HG03097 (cell line): ENCODE measurements around the gene EPHB4.
"Not testable (repeated sequence)": the region's sequence is repeated elsewhere in the genome, so short reads cannot be mapped to it uniquely, and the experiment has no call there.

Experiments used
- ATAC-seq: cut with Tn5 transposase; IDR thresholded peaks from one replicate; pipeline ENCODE4 v1.9.1; 2021; ENCODE audit not compliant: unreplicated experiment, low FRiP score

The EPHB4 gene

DNA sequence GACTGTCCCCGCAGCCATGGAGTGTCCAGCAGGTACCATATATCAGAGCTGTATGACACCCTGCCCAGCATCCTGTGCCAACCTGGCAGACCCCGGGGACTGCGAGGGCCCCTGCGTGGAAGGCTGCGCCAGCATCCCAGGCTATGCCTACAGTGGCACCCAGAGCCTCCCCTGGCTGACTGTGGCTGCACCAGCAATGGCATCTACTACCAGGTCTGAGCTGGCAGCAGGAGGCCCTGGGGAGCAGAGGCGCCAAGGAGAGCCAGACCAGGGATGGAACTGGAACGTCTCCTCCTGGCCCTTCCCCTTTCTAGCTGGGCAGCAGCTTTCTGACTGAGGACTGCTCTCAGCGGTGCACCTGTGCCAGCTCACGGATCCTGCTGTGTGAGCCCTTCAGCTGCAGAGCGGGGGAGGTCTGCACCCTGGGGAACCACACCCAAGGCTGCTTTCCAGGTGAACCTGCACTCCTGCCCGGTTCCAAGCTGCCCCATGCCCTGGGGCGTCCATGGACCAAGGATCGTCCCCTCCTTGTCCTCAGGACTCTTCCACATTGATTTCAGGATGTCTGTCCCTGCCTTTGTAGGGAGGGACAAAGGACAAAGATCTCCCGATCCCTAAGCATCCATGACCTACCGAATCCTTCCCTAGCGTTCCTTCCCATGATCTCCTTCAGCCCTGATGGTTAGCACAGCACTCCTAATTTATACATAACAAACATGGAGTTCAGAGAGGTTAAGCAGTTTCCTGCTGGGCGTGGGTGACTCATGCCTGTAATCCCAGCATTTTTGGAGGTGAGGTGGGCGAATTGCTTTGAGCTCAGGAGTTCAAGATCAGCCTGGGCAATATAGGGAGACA, 33.3 kb downstream of the EPHB4 start:
- no peak for ATAC-seq

DNA sequence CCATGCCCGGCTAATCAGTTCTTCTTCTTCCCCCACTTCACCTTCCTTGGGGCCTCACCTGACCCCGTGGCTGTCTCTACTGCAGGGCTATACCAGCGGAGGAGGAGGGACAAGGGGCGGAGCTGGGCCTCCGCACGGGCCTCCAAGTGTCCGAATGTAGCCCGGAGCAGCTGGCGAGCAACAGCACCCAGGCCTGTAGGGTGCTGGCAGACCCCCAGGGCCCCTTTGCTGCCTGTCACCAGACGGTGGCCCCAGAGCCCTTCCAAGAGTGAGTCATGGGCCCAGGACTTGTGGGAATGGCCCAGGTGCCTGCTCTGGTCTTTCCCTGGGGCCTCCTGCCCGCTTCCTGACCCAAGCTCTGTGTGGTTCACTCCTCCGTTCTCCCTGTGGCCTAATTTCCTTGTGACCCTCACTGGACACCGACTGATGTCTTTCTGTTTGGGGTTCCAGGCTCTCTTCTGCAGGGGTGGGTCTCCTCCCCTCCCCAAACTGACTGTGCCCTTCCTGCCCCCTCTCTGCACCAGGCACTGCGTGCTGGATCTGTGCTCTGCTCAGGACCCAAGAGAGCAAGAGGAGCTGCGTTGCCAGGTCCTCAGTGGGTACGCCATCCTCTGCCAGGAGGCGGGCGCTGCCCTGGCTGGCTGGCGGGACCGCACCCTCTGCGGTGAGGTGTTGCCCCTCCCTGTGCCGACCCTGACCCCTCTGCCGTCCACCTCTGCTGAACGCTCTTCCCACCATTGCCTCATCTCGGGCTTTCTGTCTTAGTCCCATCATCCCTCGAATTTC, 35.2 kb downstream of the EPHB4 start:
- ATAC-seq: no peak

DNA sequence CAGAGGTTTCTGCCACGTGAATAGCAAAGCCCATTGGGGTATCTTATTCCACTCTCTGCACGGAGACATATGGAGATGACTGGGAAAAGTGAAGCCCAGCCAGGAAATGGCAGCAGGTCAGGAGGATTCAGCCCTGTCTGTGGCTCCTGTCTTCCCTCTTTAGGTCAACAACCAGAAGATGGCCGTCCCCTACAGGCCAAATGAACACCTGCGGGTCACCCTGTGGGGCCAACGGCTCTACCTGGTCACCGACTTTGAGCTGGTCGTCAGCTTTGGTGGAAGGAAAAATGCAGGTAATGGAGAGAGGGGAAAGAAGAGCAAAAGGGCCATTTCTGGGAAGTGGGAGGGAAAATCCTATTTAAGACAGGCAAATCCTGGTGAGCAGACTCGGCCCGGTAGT, 38.3 kb downstream of the EPHB4 start:
- no peak for ATAC-seq

DNA sequence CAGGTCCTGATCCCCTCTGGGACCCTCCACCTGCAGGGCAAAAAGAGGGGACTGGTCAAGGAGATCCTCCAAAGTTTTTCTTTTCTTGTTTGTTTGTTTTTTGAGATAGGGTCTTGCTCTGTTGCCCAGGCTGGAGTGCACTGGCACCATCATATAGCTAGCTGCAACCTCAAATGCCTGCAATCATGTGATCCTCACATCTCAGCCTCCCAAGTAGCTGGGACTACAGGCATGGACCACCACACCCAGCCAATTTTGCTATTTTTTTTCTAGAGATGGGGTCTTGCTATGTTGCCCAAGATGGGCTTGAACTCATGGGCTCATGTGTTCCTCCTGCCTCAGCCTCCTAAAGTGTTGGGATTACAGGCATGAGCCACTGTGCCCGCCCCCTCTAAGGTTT, 41.0 kb downstream of the EPHB4 start:
- no peak for ATAC-seq

DNA sequence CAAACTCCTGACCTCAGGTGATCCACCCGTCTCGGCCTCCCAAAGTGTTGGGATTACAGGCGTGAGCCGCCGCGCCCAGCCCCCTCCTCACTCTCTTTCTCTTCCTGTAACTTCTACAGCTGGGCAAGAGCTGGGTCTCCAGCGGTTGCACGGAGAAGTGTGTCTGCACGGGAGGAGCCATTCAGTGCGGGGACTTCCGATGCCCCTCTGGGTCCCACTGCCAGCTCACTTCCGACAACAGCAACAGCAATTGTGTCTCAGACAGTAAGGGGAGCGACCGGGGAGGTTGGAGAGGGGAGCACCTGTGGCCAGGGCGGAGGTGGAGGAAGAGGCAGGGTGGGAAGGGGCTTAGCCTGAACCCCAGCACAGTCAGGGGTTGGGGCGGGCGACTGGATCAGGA, 41.4 kb downstream of the EPHB4 start:
- ATAC-seq: no peak

DNA sequence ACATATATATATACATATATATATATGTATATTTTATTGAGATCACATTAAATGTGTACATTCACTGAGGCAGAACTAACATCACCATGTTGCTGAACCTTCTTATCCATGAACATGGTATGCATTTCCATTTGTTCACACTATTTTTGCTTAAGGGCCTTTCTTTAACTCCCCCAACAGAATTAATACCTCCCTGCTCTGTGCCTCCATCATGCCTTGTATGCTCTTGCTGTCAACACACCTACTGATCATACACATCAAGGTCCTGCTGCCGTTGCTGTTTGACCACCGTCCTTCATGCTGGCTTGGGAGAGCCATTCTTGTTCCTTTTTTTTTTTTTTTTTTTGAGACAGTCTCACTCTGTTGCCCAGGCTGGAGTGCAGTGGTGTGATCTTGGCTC, 43.5 kb downstream of the EPHB4 start:
- no peak for ATAC-seq

DNA sequence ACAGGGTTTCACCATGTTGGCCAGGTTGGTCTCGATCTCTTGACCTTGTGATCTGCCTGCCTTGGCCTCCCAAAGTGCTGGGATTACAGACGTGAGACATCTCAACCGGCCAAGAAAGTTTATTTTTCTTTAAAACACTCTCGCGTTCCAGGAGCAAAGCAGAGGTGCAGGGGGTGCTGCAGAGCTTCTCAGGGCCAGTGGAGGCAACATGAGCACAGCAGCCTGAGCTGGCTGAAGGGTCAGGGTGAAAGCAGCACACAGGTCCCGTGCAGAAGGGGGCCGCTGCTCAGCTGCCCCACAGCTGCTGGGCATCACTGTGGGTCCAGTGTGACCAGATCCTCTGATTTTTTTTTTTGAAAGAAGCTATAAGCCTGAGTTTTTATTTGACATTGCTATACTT, 46.1 kb downstream of the EPHB4 start:
- ATAC-seq: no peak

DNA sequence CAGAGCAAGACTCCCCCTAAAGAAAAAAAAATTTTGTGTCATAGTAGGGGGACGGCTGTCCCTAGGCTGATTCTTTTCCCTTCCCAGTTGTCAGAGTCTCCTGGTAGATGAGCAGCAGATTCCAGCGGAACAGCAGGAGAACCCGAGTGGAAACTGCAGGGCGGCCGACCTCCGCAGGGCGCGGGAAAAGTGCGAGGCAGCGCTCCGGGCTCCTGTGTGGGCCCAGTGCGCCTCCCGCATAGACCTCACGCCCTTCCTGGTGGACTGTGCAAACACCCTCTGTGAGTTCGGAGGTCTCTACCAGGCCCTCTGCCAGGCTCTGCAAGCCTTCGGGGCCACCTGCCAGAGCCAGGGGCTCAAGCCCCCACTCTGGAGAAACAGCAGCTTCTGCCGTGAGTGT, 48.0 kb downstream of the EPHB4 start:
- ATAC-seq: no peak

DNA sequence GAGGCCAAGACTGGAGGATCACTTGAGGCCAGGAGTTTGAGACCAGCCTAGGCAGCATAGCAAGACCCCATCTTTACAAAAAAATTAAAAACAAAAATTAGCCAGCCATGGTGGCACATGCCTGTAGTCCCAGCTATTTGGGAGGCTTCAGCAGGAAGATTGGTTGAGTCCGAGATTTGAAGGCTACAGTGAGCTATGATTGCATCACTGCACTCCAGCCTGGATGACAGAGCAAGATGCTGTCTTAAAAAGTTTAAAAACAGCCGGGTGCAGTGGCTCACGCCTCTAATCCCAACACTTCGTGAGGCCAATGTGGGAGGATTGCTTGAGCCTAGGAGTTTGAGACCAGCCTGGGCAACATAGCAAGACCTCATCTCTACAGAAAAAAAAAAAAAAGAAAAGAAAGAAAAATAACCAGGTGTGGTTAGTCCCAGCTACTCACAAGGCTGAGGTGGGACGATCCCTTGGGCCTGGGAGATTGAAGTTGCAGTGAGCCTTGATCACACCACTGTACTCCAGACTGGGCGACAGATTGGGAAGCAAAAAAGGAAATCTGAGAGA, 49.2 kb downstream of the EPHB4 start:
- no peak for ATAC-seq

DNA sequence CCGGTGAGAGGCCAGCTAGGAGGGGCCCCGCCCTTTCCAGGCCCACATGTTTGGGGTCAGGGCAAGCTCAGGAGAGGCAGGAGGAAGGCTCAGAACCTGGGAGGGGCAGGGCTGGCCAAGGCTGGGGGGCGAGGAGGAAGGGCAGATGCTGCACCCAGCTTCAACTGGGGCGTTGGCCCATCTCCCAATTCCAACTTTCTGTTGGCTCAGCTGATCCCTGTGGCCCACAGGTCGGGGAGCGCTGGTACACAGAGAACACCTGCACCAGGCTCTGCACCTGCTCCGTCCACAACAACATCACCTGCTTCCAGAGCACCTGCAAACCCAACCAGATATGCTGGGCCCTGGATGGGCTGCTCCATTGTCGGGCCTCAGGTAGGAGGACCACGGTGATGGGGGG, 53.8 kb downstream of the EPHB4 start:
- no peak for ATAC-seq

DNA sequence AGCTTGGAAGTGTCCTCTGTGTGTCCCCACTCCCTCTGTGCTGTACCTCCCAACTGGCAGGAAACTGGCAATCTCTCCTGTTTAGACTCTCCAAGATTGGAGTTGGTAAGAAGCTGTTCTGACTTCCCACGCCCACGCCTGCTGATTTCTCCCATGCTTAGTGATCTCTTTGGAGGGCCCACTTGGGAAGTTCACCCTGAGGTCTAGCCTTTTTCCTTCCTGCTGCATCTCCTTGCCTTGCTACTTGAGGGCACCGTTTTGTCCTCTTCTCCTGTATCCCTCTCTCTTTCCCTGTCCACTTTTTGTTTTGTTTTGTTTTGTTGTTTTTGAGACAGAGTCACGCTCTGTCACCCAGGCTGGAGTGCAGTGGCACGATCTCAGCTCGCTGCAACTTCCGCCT, 58.5 kb downstream of the EPHB4 start:
- ATAC-seq: no peak

DNA sequence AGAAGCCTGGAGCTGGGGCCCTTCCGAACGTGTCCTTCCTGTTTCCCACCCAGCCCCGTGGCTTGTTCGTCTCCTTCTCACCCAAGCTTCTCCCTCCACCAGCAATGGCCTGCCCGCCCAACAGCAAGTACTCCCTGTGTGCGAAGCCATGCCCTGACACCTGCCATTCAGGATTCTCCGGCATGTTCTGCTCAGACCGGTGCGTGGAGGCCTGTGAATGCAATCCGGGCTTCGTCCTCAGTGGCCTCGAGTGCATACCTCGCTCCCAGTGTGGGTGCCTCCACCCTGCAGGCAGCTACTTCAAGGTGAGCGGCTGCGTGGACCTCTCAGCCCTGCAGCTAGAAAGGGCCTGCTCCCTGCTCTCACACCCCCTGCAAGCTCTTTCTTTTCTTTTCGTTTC, 62.1 kb downstream of the EPHB4 start:
- no peak for ATAC-seq

DNA sequence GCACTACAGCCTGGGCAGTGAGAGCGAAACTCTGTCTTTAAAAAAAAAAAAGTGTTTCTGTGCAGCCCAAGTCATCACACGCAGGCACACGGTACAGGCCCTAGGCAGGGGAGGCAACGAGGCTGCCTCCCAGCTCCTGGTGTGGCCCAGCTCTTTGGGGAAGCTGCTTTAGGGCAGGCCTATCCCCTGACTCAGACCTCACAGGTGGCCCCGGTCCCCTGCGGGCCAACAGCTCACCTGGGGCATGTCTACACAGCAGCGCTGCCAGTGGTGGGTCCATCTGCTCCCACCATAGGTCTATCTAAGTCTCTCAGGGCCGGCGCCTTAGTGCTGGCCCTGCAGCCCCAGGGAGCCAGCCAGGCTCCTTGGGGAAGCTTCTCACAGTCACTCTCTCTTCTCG, 62.5 kb downstream of the EPHB4 start:
- no peak for ATAC-seq

DNA sequence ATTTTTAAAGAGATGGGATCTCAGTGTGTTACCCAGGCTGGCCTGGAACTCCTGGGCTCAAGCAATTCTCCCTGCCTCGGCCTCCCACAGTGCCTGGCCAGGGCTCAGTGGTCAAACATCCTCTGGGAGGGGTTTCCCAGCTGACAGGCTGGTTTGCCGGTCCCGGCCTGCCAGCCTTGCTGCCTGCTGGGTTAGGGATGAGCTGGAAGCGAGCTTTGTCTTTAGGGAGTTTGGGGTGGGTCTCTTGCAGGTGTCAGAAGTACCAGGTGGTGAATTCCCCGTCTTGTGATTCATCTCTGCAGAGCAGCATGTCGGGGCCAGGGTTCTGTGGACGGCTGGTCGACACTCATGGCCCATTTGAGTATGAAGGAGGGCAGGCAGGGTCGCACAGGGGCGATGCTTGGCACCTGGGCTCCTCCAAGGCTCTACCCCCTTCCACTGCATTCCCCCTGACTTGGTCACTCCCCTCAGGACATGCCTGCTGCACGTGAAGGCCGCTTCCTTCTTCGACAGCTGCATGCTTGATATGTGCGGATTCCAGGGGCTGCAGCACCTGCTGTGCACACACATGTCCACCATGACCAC, 63.7 kb downstream of the EPHB4 start:
- ATAC-seq: no peak

DNA sequence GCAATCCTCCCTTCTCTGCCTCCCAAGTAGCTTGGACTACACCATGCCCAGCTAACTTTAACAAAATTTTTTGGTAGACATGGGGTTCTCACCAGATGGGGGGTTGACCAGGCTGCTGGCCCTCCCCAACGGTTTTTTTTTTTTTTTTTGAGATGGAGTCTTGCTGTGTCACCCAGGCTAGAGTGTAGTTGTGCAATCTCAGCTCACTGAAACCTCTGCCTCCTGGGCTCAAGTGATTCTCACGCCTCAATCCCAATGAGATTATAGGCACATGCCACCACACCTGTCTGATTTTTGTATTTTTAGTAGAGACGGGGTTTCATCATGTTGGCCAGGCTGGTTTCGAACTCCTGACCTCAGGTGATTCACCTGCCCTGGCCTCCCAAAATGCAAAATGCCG, 64.5 kb downstream of the EPHB4 start:
- ATAC-seq: not testable (repeated sequence)

DNA sequence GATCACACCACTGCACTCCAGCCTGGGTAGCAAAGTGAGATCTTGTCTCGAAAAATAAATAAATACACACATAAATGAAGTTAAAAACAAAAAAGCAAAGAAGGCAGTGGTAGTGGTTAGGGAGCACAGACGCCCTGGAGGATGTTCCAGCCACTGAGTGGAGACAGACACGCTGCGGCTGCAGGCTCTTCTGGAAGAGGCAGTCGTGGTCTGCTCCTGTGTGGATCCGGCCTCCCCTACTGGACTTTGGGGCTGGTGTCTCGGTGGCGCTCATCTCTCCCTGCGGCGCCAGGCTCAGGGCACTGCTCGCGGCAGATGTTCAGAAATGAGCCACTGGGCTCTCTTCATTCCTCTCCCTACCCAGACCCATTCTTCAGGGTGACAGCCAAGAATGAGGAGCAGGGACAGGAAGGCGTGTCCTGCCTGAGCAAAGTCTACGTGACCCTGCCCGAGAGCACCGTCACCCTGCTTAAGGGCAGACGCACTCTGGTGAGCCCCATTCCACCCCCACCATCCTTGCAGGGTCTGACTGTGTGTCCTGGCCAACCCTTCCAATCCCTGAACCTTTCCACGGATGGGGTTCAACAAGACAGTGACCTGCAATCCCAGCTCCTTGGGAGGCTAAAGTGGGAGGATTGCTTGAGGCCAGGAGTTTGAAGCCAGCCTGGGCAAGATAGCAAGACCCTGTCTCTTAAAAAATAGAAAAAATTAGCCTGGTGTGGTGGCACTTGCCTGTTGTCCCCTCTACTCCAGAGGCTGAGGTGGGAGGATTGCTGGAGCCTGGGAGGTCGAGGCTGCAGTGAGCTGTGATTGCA, 67.8 kb downstream of the EPHB4 start:
- no peak for ATAC-seq

DNA sequence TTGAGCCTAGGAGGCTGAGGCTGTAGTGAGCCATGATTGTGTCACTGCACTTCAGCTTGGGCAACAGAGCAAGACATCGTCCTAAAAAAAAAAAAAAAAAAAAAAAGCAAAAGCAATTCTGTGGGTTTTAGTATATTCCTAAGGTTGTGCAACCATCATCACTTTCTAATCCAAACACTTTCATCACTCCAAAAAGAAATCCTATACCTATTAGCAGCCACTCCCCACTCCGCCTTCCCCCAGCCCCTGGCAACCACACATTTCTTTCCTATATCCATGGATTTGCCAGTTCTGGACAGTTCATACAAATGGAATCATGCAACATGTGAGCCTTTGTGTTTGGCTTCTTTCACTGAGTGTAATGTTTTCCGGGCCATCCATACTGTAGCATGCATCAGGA, 73.6 kb downstream of the EPHB4 start:
- no peak for ATAC-seq

DNA sequence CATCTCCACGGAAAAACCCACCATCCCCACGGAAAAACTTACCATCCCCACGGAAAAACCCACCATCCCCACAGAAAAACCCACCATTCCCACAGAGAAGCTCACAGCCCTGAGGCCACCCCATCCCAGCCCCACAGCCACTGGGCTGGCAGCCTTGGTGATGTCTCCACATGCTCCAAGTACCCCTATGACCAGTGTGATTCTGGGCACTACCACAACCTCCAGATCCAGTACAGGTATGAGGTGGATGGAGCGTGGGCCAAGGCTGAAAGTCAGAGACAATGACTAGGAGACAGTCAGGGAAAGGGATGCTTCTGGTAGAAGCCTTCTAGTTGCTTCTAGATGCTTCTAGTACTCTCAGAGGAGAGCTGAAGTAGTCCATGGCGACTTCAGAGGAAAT, 74.3 kb downstream of the EPHB4 start:
- ATAC-seq: no peak
